Panc1 (cell line): ENCODE results near the gene KCNIP3. TPM values are rescaled to one million over a fixed set of nuclear protein-coding genes. Genes with fewer than 3 reads are reported as not detected.

Experiments
- ATAC-seq: fragments of 200-7000 bp; cut with Tn5 transposase; 2 replicates; pipeline ENCODE4 v1.9.1; 2020; ENCODE audit warnings: mild to moderate bottlenecking, moderate library complexity
- BruUV-seq: library from RNA; stranded (reverse); fragments of 400-500 nt; replicated peaks from 2 replicates; lab custom pipeline; 2021; lab: Mats Ljungman, UMichigan
- CTCF ChIA-PET: fragments of 300-600 bp; sonication (Branson Sonifier 250); formaldehyde crosslinking; loops from one replicate; lab custom pipeline; 2022; ENCODE audit warnings: antibody characterized with exemption; lab: Charles Lee
- POLR2A ChIA-PET: fragments of 300-600 bp; sonication (Branson Sonifier 250); formaldehyde crosslinking; loops from one replicate; lab custom pipeline; 2022; ENCODE audit warnings: antibody characterized with exemption; lab: Charles Lee
- DNase-seq: peaks from one replicate; pipeline ENCODE4 v3.0.0-alpha.2; 2010; ENCODE audit warnings: low read depth, low spot score
- H3K27ac ChIP-seq: 2 replicates; pipeline ENCODE4 v1.5.1; 2011; ENCODE audit warnings: mild to moderate bottlenecking, low read length, inconsistent platforms
- H3K27me3 ChIP-seq: fragments of 200-500 bp; sonication (Bioruptor generic); 2 replicates; pipeline ENCODE4 v1.6.0; 2014; ENCODE audit warnings: low read length, inconsistent platforms; ENCODE audit not compliant: control insufficient read depth, insufficient read depth
- H3K36me3 ChIP-seq: fragments of 200-500 bp; sonication (Bioruptor generic); 2 replicates; pipeline ENCODE4 v1.5.1; 2014; ENCODE audit warnings: inconsistent platforms, mild to moderate bottlenecking, low read length, moderate library complexity; ENCODE audit not compliant: control insufficient read depth, insufficient read depth
- H3K4me1 ChIP-seq: 2 replicates; pipeline ENCODE4 v1.5.1; 2011; ENCODE audit warnings: inconsistent platforms, mild to moderate bottlenecking, low read length, moderate library complexity; ENCODE audit not compliant: control insufficient read depth, insufficient read depth
- H3K4me3 ChIP-seq, 2 experiments: 2 replicates each; pipeline ENCODE4 v1.5.1; 2011 to 2012; ENCODE audit warnings: low read depth in 2 of 2, low read length in 2 of 2, mild to moderate bottlenecking in 2 of 2, inconsistent platforms in 1 of 2, moderate library complexity in 1 of 2
- H3K9me3 ChIP-seq: fragments of 200-500 bp; sonication (Bioruptor generic); 2 replicates; pipeline ENCODE4 v1.5.1; 2014; ENCODE audit warnings: low read depth, mild to moderate bottlenecking, inconsistent platforms, low read length, moderate library complexity; ENCODE audit not compliant: control insufficient read depth, insufficient read depth
- CTCF ChIP-seq: fragments of 450-650 bp; IDR thresholded peaks from 2 replicates; pipeline ENCODE4 v1.5.1; 2017; ENCODE audit warnings: mild to moderate bottlenecking
- POLR2AphosphoS5 ChIP-seq: IDR thresholded peaks from 2 replicates; pipeline ENCODE4 v1.6.1; 2012; ENCODE audit warnings: mild to moderate bottlenecking, low read depth, low read length, moderate library complexity
- REST ChIP-seq, 2 experiments: IDR thresholded peaks; 2 replicates each; pipeline ENCODE4 v1.6.1; 2011 to 2012; ENCODE audit warnings: low read depth in 2 of 2, control low read depth in 1 of 2, low read length in 1 of 2, mild to moderate bottlenecking in 1 of 2, moderate library complexity in 1 of 2; ENCODE audit not compliant: insufficient read depth in 1 of 2
- SIN3A ChIP-seq: IDR thresholded peaks from 2 replicates; pipeline ENCODE4 v1.6.1; 2012; ENCODE audit warnings: low read depth, mild to moderate bottlenecking, low read length, moderate library complexity, borderline replicate concordance; ENCODE audit not compliant: insufficient read depth
- TCF7L2 ChIP-seq: IDR thresholded peaks from 2 replicates; pipeline ENCODE4 v1.6.1; 2011; ENCODE audit warnings: mild to moderate bottlenecking, low read depth, low read length, inconsistent platforms
- in situ Hi-C: cut with HindIII; loops from 2 replicates; pipeline ENCODE4 v1.10.0; 2016; ENCODE audit warnings: low sequenced_read_pairs, low pct_unique_long_range_greater_than_20kb
- intact Hi-C: fragments of 100-400 bp; cut with micrococcal nuclease; formaldehyde crosslinking; loops from one replicate; pipeline ENCODE4 v1.10.0; 2022; ENCODE audit not compliant: unreplicated experiment
- total RNA-seq: library from RNA; stranded (reverse); gene quantifications from one replicate; pipeline ENCODE4 v1.2.1, GENCODE V29; 2021; ENCODE audit not compliant: unreplicated experiment

Gene KCNIP3
- total RNA-seq, 1 experiment from 2014 or later, result 17.5 TPM

DNA sequence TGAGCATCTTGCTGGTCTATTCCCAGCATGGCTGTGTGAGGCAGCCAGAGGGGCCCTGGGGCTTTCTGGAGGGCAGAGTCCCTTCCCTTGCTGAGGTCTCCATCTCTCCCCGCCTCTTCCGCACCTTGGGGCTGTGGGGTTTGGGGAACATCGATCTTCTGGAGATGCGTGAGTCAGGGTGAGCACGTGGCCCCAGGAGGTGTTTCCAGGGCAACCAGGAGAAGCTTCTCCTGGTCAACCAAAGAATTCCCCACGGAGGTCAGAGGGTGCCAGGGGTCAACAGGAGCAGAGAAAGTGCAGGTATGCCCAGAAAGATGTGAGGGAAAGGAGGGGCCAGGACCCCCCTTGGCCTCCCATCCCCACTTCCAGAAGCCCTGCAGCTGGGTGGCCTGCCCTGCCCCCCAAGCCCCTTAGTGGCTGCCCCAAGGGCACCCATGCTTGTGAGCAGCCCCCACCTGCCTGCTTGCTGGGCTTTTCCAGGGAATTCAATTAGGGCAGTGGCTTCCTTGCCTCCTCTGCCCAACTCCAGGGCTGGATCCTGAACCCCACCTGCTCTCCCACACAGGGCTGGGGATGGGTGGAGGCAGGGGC, 25.7 kb upstream of the KCNIP3 start:
- intact Hi-C loops, result no loop called here
- Histone ChIP-seq H3K27ac (no peak overlapping the region), H3K36me3 (no peaks in the 10 kb centered on the region), H3K27me3 (no peaks in the 10 kb centered on the region), H3K9me3 (no peaks in the 10 kb centered on the region), H3K4me3 (no peak overlapping the region), H3K4me1 (no peaks in the 10 kb centered on the region)
- CTCF ChIA-PET, result no interaction called here
- ATAC-seq (no peak), DNase-seq (no peak)
- no TSS peak for BruUV-seq
- TF ChIP-seq TCF7L2, result no peak
- no peak for TF ChIP-seq CTCF
- no peak for TF ChIP-seq SIN3A
- no peak for TF ChIP-seq REST (IDR thresholded peaks at IDR 0.05; ENCODE audit: insufficient read depth in 1 of 2, low read depth in 2 of 2, low read length in 1 of 2)
- no peak for TF ChIP-seq POLR2AphosphoS5
- in situ Hi-C loops, result no loop called here
- POLR2A ChIA-PET, result no interaction called here

- intact Hi-C loops, result no loop called here
- no peaks in the 10 kb centered on the region for H3K4me1 ChIP-seq
- ATAC-seq (no peak), DNase-seq (no peak)
- no peaks in the 10 kb centered on the region for H3K36me3 ChIP-seq
- POLR2A ChIA-PET, result no interaction called here
- H3K4me3 ChIP-seq, result no peak overlapping the region
- in situ Hi-C loops, result no loop called here
- no TSS peak for BruUV-seq
- CTCF ChIA-PET, result no interaction called here
- TF ChIP-seq CTCF, result no peak
- TF ChIP-seq POLR2AphosphoS5, result no peak
- TF ChIP-seq TCF7L2, result no peak
- TF ChIP-seq REST (IDR thresholded peaks at IDR 0.05; ENCODE audit: insufficient read depth in 1 of 2, low read depth in 2 of 2, low read length in 1 of 2), result no peak
- TF ChIP-seq SIN3A, result no peak
- H3K27ac ChIP-seq, result no peak overlapping the region
- H3K9me3 ChIP-seq, result no peaks in the 10 kb centered on the region
- no peaks in the 10 kb centered on the region for H3K27me3 ChIP-seq
Measured at GRCh38 chr2:95272299-95272751, 24.8 kb upstream of the KCNIP3 start.
